ENCODE data around the gene SAXO2.
"Not testable (repeated sequence)": the region's sequence is repeated elsewhere in the genome, so short reads cannot be mapped to it uniquely, and the experiment has no call there.

SAXO2 gene

DNA sequence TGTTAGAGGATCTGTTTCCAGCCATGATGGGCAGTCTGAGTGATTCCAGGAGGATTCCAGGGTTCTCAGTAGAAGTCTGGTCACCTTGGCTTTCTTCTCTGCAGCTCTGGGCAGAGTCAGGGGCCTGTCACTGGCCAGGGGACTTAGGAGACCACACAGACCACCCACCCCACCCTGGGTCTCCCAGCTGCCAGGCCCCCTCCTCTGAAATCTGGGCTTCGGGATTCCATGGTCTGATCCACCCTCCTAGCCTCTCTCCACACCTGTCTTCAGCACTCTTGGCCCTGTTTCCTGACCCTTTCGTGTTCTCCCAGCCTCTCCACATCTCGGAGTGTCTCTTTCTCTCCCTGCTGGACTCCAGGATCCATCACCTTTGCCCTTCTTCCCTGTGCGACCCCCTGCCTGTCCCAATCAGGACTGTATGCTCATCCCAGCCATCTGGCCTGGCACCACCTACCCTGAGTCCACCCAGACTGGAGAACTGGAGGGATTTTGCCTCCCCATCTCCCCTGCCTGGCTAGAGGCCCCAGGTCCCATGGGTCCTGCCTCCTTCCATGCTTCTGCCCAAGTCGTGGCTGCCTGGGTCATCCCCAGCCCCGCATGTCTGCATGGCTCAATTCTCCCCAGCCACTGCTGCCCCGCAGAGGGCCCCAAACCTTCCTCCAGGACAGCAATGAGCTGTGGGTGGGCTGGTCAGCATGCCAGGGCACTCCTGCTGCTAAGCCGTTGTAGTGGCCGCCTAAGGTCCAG, 52.3 kb downstream of the SAXO2 start:
- no peak for DNase-seq

DNA sequence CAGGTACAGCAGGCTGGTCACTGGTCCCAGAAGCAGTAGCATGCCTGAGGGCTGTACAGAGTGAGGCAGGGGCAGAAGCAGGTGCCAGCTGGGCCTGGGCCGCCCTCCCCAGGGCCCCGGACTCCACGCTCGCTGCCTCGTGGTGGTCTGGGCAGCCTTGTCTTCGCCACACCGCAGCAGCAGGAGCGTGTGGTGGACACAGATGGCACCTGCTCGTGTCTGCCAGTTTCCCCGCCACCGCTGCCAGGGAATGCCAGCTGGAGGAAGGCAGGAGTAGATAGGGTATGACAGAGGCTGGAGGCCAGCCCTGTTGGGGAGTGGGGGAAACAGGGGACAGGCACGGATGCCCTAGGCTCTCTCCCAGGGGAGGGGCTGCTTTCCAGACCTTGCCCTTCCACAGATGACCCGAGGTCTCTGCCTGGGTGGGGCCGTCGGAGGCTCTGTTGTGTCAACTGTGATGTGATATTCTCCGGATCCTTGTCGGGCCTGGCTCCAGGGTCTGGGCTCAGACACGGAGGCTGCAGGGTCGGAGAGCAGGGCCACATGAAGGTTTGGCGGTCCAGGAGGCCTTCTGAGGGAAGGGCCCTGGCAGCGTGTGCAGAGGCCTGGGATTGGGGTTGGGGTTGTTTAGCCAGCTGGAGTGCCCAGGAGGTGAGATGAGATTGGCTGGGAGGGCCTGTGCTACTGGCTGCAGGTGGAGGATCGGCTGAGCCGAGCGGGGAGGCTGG, 53.1 kb downstream of the SAXO2 start:
- DNase-seq: no peak

DNA sequence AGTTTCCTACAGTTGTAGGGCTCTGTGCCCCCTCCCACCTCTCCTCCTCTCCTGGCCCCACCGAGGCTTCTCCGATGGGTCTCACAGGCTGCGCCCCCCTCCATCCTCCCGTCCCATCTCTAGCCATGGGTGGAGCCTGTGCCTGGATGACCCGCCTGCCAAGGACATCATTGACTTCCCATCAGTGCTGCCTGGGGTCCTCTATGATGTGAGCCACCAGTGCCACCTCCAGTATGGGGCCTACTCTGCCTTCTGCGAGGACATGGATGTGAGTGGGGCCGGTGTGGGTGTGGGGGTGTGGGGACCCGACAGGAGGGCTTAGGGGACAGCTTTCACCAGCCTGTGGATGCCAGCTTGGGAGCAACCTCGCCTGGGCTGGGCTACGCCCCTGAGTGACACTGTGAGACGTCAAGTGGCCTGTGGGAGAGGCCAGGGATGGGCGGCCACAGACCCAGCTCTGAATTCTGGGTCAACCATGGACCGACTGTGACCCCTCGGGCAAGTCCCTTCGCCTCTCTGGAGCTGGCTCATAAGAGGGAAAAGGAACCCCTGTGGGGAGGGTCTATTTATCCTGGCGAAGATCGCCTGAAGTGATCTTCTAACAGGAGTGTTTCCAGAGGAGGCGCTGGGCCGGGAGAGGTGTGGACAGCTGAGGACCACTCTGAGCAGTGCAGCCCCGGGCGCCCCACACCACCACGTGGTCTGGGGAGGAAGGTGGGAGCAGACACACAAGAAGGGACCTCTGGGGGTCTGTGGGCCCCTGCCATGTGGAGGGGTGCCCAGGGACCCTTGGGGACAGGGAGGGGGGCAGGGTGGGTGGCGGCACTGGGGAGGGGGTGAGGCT, 53.9 kb downstream of the SAXO2 start:
- DNase-seq: not testable (repeated sequence)

DNA sequence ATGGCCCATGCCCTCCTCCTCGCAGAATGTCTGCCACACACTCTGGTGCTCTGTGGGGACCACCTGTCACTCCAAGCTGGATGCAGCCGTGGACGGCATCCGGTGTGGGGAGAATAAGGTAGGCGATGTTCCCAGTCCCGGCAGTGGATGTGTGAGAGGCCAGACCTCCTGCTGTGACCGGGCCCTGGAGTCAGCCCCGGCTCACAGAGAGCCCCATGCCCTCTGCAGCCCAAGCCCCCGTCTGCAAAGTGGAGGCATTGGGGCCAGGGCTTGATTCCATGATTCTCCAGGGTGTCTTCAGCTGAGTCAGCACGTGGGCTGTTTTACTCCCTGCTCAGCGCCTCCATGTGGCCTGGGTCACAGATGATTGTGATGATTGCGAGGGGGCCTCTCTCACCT, 54.5 kb downstream of the SAXO2 start:
- no peak for DNase-seq

DNA sequence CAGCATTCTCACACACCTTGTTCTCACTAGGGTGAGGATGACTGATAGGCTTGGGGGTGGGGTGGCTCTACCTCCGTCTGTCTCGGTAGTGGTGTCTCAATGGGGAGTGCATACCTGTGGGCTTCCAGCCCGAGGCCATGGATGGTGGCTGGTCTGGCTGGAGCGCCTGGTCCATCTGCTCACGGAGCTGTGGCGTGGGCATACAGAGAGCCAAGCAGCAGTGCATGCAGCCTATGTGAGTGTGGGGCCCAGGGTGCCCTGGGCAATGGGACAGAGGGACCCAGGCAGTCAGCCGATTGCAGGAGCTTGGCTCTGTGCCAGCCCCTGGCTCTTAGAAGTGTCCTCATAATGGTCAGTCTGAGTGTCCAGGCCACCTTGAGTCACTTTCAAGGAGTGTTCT, 54.9 kb downstream of the SAXO2 start:
- DNase-seq: not testable (repeated sequence)

DNA sequence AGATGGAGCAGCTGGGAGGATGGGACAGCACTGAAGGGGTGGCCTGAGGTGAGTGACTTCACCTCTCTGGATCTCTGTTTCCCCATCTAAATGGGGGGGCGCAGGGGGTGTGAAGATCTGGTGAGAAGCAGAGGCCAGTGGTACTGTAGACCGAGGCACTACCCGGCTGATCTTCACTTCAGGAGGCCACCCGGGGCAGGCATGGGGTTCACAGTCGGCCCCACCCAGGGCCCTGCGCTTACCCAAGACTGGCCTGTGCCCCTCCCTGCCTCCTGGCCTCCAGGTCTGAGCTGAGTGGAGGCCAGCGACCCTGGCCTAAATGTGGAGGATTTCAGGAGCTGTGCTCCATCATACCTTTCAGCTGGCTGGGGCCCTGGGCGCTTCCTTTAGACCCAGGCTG, 55.7 kb downstream of the SAXO2 start:
- DNase-seq: not testable (repeated sequence)

DNA sequence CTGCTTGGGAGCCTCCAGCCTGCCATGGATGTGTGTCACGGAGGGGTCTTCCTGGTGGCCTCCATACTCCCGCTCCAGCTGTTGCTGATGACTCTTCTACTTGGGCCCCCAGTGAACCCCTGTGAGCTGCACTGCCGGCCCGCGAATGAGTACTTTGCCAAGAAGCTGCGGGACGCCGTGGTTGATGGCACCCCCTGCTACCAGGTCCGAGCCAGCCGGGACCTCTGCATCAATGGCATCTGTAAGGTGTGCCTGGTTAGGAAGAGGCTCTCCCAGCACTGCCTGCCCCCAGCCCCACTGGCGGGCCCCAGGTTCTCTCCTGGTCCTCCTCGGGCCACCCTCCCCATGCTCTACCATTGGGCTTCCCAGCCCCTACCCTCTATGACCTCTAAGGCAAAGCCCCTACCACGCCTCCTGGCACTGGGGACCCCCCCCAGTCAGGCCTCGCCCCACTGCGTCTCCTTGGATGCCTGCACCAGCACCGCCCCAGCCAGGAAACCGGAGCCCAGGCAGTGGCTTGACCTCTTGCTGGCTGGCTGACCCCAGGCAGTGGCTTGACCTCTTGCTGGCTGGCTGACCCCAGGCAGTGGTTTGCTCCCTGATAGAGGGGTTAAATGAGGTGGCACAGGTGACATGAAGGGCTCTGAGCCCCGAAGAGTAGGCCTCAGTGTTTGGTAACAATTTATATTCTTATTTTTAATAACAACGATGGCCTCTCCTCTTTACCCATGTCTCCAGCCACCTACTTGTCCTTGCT, 57.1 kb downstream of the SAXO2 start:
- not testable (repeated sequence) for DNase-seq

DNA sequence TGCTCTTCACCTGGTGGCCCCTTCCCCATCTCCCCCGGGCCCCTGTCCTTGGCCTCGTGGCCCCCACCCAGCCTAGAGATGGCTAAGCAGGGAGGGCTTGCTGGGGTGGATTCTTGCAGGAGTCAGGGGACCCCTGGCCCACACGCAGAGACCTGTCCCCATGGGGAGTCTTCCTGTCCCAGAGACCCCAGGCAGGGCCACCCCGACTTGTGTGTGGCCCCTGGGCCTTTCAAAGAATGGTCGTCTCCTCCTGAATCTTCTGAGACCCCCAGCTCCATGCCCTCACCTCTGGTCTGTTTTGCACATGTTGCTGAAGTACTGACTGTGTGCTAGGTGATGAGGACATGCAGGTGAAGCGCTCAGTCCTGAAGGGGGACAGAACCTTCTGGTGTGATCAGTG, 58.2 kb downstream of the SAXO2 start:
- DNase-seq: not testable (repeated sequence)

DNA sequence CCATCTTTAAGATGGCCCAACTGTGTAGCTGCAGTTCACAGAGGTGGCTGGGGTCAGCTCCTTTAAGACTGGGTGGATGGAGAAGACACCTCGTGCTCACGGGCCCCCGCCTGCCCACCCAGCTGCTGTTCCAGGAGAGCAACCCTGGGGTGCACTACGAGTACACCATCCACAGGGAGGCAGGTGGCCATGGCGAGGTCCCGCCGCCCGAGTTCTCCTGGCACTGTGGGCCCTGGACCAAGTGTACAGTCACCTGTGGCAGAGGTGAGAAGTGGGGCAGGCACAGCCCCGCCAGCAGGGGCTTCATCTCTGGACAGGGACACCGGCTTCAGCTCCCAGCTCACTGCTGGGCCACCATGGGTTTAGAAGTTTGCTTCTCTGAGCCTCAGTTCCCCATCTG, 59.9 kb downstream of the SAXO2 start:
- not testable (repeated sequence) for DNase-seq

DNA sequence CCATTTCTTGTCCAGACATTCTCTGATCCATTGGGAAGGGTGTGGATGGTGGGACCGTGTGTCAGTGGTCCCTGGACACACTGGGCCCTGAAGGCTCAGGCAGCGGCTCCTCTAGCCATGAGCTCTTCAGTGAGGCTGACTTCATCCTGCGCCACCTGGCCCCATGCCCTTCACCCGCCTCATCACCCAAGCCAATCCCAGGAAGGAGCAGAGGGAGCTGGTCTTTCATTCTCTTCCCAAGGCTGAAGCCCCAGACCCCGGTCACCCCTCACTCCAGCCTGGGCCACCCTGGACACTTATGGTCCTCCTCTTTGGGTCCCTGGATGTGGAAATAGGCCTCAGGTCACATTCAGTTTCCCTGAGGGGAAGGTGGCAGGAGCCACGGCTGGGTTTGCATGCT, 62.2 kb downstream of the SAXO2 start:
- not testable (repeated sequence) for DNase-seq

DNA sequence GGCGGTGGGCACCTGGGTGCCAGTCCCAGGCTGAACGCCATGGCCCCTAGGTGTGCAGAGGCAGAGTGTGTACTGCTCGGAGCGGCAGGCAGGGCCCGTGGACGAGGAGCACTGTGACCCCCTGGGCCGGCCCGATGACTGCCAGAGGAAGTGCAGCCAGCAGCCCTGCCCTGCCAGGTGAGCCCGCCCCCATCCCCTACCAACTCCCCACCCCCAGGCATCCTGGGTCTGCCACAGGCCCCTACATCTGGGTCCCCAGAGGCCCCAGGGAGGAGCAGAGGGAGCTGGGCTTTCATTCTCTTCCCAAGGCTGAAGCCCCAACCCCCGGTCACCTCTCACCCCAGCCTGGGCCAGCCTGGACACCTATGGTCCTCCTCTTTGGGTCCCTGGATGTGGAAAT, 63.0 kb downstream of the SAXO2 start:
- DNase-seq: not testable (repeated sequence)

DNA sequence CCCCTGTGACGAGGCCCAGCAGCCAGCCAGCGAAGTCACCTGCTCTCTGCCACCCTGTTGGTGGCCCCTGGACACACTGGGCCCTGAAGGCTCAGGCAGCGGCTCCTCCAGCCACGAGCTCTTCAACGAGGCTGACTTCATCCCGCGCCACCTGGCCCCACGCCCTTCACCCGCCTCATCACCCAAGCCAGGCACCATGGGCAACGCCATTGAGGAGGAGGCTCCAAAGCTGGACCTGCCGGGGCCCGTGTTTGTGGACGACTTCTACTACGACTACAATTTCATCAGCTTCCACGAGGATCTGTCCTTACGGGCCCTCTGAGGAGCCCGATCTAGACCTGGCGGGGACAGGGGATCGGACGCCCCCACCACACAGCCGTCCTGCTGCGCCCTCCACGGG, 64.3 kb downstream of the SAXO2 start:
- DNase-seq: not testable (repeated sequence)

DNA sequence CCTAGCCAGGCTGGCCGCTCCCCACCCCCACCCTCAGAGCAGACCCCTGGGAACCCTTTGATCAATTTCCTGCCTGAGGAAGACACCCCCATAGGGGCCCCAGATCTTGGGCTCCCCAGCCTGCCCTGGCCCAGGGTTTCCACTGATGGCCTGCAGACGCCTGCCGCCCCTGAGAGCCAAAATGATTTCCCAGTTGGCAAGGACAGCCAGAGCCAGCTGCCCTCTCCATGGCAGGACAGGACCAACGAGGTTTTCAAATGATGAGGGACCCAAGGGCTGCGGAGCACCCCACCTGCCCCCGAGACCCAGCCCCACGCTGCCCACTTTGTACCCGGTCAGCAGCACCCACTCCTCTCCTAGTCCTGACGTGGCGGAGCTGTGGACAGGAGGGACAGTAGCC, 64.8 kb downstream of the SAXO2 start:
- DNase-seq: not testable (repeated sequence)

DNA sequence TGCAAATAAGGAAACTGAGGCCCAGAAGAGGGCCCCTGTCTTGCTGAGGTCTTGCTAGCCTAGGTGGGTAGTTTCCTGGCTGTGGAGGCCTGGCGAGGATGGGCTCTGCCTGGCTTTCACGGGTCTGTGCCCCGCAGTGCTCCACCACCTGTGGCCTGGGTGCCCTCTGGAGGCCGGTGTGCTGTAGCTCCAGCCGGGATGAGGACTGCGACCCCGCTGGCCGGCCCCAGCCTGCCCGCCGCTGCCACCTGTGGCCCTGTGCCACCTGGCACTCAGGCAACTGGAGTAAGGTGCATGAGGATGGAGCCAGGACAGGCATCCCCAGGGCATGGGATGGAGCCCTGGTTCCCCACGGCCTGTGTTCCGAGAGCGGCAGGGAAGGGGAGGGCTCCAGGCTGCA, 66.4 kb downstream of the SAXO2 start:
- not testable (repeated sequence) for DNase-seq

DNA sequence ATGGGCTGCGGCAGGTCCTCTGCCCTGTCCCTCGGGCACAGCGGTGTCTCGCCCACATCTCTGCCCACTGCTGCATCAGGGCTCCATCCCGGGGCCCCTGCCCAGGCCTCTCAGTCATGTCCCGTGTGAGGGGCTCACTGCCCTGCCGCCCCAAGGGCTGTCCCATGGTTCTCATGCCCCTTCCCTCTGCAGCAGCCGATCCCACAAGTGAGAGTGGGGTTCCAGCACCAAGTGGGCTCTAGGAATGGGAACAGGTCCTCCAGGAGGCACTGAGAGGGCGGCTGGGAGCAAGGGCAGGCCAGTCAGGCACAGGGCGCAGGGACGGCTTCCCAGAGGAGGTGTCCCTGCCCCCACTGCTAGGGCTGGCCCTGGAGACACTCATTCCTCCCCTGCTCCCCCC, 68.3 kb downstream of the SAXO2 start:
- DNase-seq: not testable (repeated sequence)

DNA sequence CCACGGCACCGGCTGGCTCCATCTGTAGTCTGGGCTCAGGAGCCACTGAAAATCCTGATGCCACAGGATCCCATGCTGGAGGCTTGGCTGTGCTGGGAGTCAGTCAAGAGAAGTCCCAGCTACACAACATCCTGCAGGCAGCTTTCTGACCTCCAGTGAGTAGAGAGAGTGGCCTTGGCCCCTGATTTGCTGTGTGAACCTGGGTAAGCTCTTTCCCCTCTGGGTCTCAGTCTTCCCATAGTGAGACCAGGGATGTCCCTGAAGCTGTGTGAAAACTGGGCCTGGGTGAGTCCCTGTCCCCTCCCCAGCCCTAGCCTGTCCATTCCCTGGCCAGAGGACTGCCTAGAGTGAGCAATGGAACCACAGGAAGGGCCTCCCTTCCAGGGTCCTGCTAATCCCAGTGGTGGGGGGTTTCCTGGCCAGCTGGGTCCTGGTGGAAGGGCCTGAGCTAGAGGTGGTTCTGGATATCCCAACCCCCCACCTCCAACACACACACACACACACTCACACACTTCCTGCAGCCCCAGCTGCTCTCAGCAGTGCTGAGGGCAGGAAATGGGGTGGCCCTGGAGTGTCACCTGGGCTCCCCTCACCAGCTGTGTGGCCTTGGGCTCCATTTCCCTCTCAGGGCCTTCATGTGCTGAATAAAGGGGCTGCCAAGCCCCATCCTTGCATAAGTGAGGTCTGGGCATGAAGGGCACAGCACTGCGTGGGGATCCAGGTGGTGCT, 69.1 kb downstream of the SAXO2 start:
- not testable (repeated sequence) for DNase-seq

DNA sequence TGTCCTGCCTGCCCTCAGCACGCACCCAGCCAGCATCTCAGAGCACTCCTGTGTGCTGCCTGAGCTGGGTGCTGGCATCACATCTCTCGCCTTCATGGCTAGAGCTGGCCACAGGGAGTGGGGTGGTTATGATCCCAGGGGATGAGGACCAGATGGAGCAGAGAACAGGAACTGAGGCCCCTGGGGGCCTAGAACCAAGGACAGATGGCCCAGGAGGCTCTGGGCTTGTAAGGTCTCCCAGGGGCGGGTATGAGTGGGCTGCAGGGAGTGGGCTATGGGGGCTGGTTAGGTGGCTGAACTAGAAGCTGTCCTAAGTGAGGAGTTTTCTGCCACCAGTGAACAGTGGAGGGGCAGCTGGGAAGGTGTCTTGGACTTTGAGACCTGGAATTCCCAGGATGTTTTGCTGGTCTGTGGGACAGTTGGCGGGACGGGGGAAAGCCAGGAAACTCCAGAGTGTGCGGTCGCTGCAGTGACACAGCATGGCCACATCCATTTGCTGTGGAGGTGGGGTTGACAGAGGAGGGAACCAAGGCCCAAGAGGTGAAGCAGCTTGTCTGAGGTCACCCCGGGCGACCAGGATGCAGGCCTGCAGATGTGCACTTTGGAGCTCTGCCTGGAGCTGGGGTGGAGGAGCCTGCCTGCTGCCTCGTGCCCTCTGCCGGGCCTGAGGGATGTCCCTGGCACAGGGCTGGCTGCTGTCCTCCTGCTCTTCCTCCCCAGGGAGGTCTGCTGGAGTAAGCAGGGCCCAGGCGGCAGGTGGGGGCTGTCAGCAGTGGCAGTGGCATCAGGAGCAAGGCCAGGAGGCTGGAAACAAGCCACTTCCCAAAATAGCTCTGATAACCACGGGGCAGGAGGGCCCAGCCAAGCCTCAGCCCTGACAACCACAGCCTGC, 70.3 kb downstream of the SAXO2 start:
- DNase-seq: not testable (repeated sequence)

DNA sequence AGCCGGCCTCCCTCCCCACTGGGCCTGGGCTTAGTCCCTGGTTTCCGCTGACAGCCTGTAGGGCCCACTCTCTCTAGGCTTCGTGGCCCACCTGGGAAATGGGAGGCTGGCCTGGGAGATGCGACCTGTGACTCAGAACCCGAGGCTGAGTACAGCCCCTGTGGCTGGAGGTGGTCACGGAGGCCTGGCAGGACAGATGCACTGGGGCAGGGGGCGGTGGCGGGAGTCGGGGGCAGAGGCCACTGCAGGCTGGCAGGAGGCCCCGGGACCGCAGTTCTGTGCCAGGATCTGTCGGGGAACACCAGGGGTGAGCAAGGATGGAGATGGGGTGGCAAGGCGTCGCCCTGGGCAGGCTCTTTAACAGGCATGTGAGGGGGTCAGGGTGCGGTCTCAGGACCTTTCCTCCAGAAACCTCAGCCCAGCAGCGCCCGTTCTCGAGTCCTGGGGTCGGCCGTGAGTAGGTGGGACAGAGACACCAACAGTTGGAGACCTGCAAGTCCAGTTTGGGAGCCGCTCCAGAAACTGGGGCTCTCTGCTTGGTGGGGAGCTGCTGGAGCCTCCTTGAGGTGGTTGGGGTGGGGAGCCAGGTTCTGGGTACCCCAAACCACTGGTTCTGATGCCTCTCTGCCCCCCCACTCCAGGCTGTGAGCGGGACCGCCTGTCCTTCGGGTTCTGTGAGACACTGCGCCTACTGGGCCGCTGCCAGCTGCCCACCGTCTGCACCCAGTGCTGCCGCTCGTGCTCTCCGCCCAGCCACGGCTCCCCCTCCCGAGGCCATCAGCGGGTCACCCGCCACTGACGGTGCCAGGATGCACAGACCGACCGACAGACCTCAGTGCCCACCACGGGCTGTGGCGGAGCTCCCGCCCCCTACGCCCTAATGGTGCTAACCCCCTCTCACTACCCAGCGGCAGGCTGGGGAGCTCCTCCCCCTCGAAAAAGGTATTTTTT, 71.3 kb downstream of the SAXO2 start:
- DNase-seq: not testable (repeated sequence)
